MM.1S (cell line): ENCODE measurements around the gene ANKRD13B.

Experiments used
- CTCF ChIP-seq: fragments of 300-600 bp; sonication (generic); IDR thresholded peaks from 2 replicates; pipeline ENCODE4 v1.5.1; 2016; ENCODE audit warnings: antibody characterized with exemption, low read length, mixed read lengths
- EZH2 ChIP-seq: fragments of 300-600 bp; sonication (generic); optimal IDR thresholded peaks from 2 replicates; pipeline ENCODE3; 2017; ENCODE audit warnings: low read depth, mild to moderate bottlenecking, antibody characterized with exemption, low read length, mixed read lengths

GRCh38 chr17:29577385-29578211 lies 15.3 kb upstream of the ANKRD13B start:
- TF ChIP-seq CTCF (no peak), EZH2 (no peak)
